Measurements from ENCODE around the gene CHKB.

- TF ChIP-seq CTCF (IDR thresholded peaks at IDR 0.05) = no peak
- no peak for TF ChIP-seq POLR2A (IDR thresholded peaks at IDR 0.05)
These were observed 41.9 kb upstream of the CHKB start for GRCh38 chr22:50624347-50625130.

All from adrenal gland (tissue), 5 donors.